Right atrium auricular region (tissue), 2 donors: ENCODE measurements around the gene NEUROG3. TPM values are rescaled to one million over a fixed set of nuclear protein-coding genes. Genes with fewer than 3 reads are reported as not detected.

Experiments
- DNase-seq: peaks from one replicate; pipeline ENCODE4 v3.0.0-alpha.2; 2019; ENCODE audit warnings: low spot score
- H3K27ac ChIP-seq, 2 donors: fragments of 200-600 bp; sonication (generic); 1 replicate in 1 of 2; 2 replicates in 1 of 2; pipeline ENCODE4 v1.5.1; 2016 to 2019
- H3K27me3 ChIP-seq, 2 donors: fragments of 200-600 bp; sonication (generic); one replicate each; pipeline versions ENCODE4 v1.5.1 to v1.6.0; 2017 to 2019
- H3K36me3 ChIP-seq: fragments of 200-600 bp; sonication (generic); one replicate; pipeline ENCODE4 v1.5.1; 2016
- H3K4me1 ChIP-seq, 2 donors: fragments of 200-600 bp; sonication (generic); one replicate each; pipeline versions ENCODE4 v1.5.1 to v1.6.0; 2017 to 2019
- H3K4me3 ChIP-seq, 2 donors: fragments of 200-600 bp; sonication (generic); 1 replicate in 1 of 2; 2 replicates in 1 of 2; pipeline ENCODE4 v1.5.1; 2017 to 2019; ENCODE audit warnings: mild to moderate bottlenecking in 1 of 2, moderate library complexity in 1 of 2
- H3K9me3 ChIP-seq, 2 donors: fragments of 200-600 bp; sonication (generic); one replicate each; pipeline ENCODE4 v1.5.1; 2019
- CTCF ChIP-seq, 2 donors: fragments of 200-600 bp; sonication (generic); IDR thresholded peaks; one replicate each; pipeline ENCODE4 v1.5.1; 2019; ENCODE audit warnings: antibody characterized with exemption in 2 of 2
- total RNA-seq, 2 donors: library from RNA; depleted of rRNA; stranded (reverse); fragments of >200 nt; gene quantifications; one replicate each; pipeline ENCODE4 v1.1.0, GENCODE V29; 2016

The NEUROG3 gene
- total RNA-seq, 2 donors from 2014 or later = not detected

- Histone ChIP-seq H3K9me3 (no peaks in the 10 kb centered on the region), H3K4me3 (no peak overlapping the region), H3K27ac (no peak overlapping the region), H3K4me1 (peaks cover 0 to 31% of the 10 kb centered on the region in 2 donors), H3K27me3 (peaks cover 12 to 25% of the 10 kb centered on the region in 2 donors), H3K36me3 (no peaks in the 10 kb centered on the region)
- TF ChIP-seq CTCF (IDR thresholded peaks at IDR 0.05) = no peak
- DNase-seq = no peak
Observed at GRCh38 chr10:69576334-69577011, 3.3 kb upstream of the NEUROG3 start.

- Histone ChIP-seq H3K36me3 (no peaks in the 10 kb centered on the region), H3K4me1 (peaks cover 0 to 31% of the 10 kb centered on the region in 2 donors), H3K27ac (no peak overlapping the region), H3K9me3 (no peaks in the 10 kb centered on the region), H3K4me3 (no peak overlapping the region), H3K27me3 (peaks cover 12 to 34% of the 10 kb centered on the region in 2 donors)
- DNase-seq = no peak
- TF ChIP-seq CTCF (IDR thresholded peaks at IDR 0.05) = no peak
Observed at GRCh38 chr10:69575164-69575722, 2.0 kb upstream of the NEUROG3 start.

- H3K36me3 ChIP-seq = no peaks in the 10 kb centered on the region
- peaks cover 12 to 40% of the 10 kb centered on the region in 2 donors for H3K27me3 ChIP-seq
- peaks cover 0 to 31% of the 10 kb centered on the region in 2 donors for H3K4me1 ChIP-seq
- no peak for TF ChIP-seq CTCF (IDR thresholded peaks at IDR 0.05)
- no peak overlapping the region for H3K4me3 ChIP-seq
- no peak overlapping the region for H3K27ac ChIP-seq
- H3K9me3 ChIP-seq = no peaks in the 10 kb centered on the region
- DNase-seq = no peak
Observed at GRCh38 chr10:69574571-69574978, 1.4 kb upstream of the NEUROG3 start.

GRCh38 chr10:69572159-69573055, 815 bp downstream of the NEUROG3 start:
- no peak overlapping the region for H3K27ac ChIP-seq
- H3K27me3 ChIP-seq = peaks cover 12 to 56% of the 10 kb centered on the region in 2 donors
- H3K9me3 ChIP-seq = no peaks in the 10 kb centered on the region
- no peak for TF ChIP-seq CTCF (IDR thresholded peaks at IDR 0.05)
- no peak for DNase-seq
- H3K4me1 ChIP-seq = peaks cover 0 to 31% of the 10 kb centered on the region in 2 donors
- H3K4me3 ChIP-seq = peak overlapping the region in 1 of 2 donors; percentile 28
- H3K36me3 ChIP-seq = no peaks in the 10 kb centered on the region

- no peak for TF ChIP-seq CTCF (IDR thresholded peaks at IDR 0.05)
- H3K27ac ChIP-seq = no peak overlapping the region
- DNase-seq = no peak
- H3K36me3 ChIP-seq = no peaks in the 10 kb centered on the region
- peaks cover 0 to 31% of the 10 kb centered on the region in 2 donors for H3K4me1 ChIP-seq
- no peaks in the 10 kb centered on the region for H3K9me3 ChIP-seq
- H3K27me3 ChIP-seq = peaks cover 12 to 56% of the 10 kb centered on the region in 2 donors
- H3K4me3 ChIP-seq = no peak overlapping the region
Observed at GRCh38 chr10:69571618-69572158, 1.5 kb downstream of the NEUROG3 start.
